ENCODE data around the gene TMEM150A.

GRCh38 chr2:85580206-85580605, 22.3 kb downstream of the TMEM150A start:
- TF ChIP-seq CTCF (IDR thresholded peaks at IDR 0.05) = no peak
- no peak for TF ChIP-seq POLR2A (IDR thresholded peaks at IDR 0.05)
